HepG2 (cell line): Measurements from ENCODE around the gene CCL24. TPM values are rescaled to one million over a fixed set of nuclear protein-coding genes. Genes with fewer than 3 reads are reported as not detected.

Source experiments
- polyA plus RNA-seq, 8 experiments: library from polyadenylated mRNA; depleted of rRNA in 3 of 8; stranded (reverse) in 7 of 8; unstranded in 1 of 8; fragments of >200 nt; fragmentation: Illumina TruSeq in 4 of 8; extraction: Trizol in 4 of 8; gene quantifications; 2 replicates each; pipeline versions ENCODE4 v1.2.1 to v1.2.3, GENCODE V29; 2011 to 2016; ENCODE audit warnings: low read depth in 4 of 8, missing spikeins in 1 of 8, mixed read lengths in 1 of 8; ENCODE audit not compliant: insufficient read depth in 1 of 8
- total RNA-seq, 5 experiments: library from RNA; depleted of rRNA; stranded (reverse); fragments of >200 nt; fragmentation: Illumina TruSeq; extraction: Trizol; gene quantifications; 2 replicates each; pipeline ENCODE4 v1.2.3, GENCODE V29; 2016; ENCODE audit warnings: low read depth in 1 of 5

CCL24 gene
- total and polyA plus RNA-seq, 2 of the 13 experiments (the other 11 are each of a cell fraction or from before 2014, with no cell fraction given), result not detected

Other genes with a start within 250 kb of the CCL24 start
- 4.5 and 8.6 TPM in 2 replicates for gene HIP1, start 74.9 kb downstream of the CCL24 start, total RNA-seq (2016; rRNA removed; fragmentation: Illumina TruSeq; extraction: Trizol)
- gene HIP1, start 74.9 kb downstream of the CCL24 start, polyA plus RNA-seq (2011; rRNA removed), result 6.2 TPM in 2 replicates
- not detected in 2 replicates for gene CCL26, start 41.6 kb downstream of the CCL24 start, total RNA-seq (2016; rRNA removed; fragmentation: Illumina TruSeq; extraction: Trizol)
- gene CCL26, start 41.6 kb downstream of the CCL24 start, polyA plus RNA-seq (2011; rRNA removed), result 0.16 TPM in 2 replicates
- 14.9 and 23.1 TPM in 2 replicates for gene RHBDD2, start 65.2 kb upstream of the CCL24 start, total RNA-seq (2016; rRNA removed; fragmentation: Illumina TruSeq; extraction: Trizol)
- gene RHBDD2, start 65.2 kb upstream of the CCL24 start, polyA plus RNA-seq (2011; rRNA removed), result 26.4 and 41.1 TPM in 2 replicates
- 115 and 266 TPM in 2 replicates for gene POR, start 101.3 kb upstream of the CCL24 start, total RNA-seq (2016; rRNA removed; fragmentation: Illumina TruSeq; extraction: Trizol)
- 145 and 208 TPM in 2 replicates for gene POR, start 101.3 kb upstream of the CCL24 start, polyA plus RNA-seq (2011; rRNA removed)
- gene TMEM120A, start 180.8 kb upstream of the CCL24 start, total RNA-seq (2016; rRNA removed; fragmentation: Illumina TruSeq; extraction: Trizol), result 22.9 and 40.3 TPM in 2 replicates
- gene TMEM120A, start 180.8 kb upstream of the CCL24 start, polyA plus RNA-seq (2011; rRNA removed), result 102 and 116 TPM in 2 replicates
- gene STYXL1, start 234.2 kb upstream of the CCL24 start, total RNA-seq (2016; rRNA removed; fragmentation: Illumina TruSeq; extraction: Trizol), result 23.9 and 28.0 TPM in 2 replicates
- gene STYXL1, start 234.2 kb upstream of the CCL24 start, polyA plus RNA-seq (2011; rRNA removed), result 36.0 and 38.3 TPM in 2 replicates
- 90.3 and 107 TPM in 2 replicates for gene MDH2, start 234.3 kb upstream of the CCL24 start, total RNA-seq (2016; rRNA removed; fragmentation: Illumina TruSeq; extraction: Trizol)
- gene MDH2, start 234.3 kb upstream of the CCL24 start, polyA plus RNA-seq (2011; rRNA removed), result 81.4 and 90.1 TPM in 2 replicates